Frontal cortex (tissue), 4 donors: ENCODE measurements around the gene EXOSC9. TPM values are rescaled to one million over a fixed set of nuclear protein-coding genes. Genes with fewer than 3 reads are reported as not detected.

Source experiments
- DNase-seq, 2 donors: peaks; one replicate each; pipeline ENCODE4 v3.0.0; 2012; ENCODE audit warnings: low spot score in 2 of 2
- FAIRE-seq: peaks from 2 replicates; lab custom pipeline; 2012; peaks lifted over from hg19 to GRCh38; lab: Jason Lieb, UNC
- total RNA-seq: library from RNA; depleted of rRNA; stranded (reverse); fragments of >200 nt; gene quantifications from one replicate; pipeline ENCODE4 v1.2.3, GENCODE V29; 2014
- donor health status: control.
- donor health status: control.
- donor health status: control.

EXOSC9 gene
- total RNA-seq, 1 donor from 2014 or later: 27.3 TPM

GRCh38 chr4:121822047-121822446 lies 20.9 kb downstream of the EXOSC9 start:
- FAIRE-seq (no peak), DNase-seq (no peak)

GRCh38 chr4:121822796-121823504 lies 21.8 kb downstream of the EXOSC9 start:
- FAIRE-seq: no peak
- no peak for DNase-seq

GRCh38 chr4:121823505-121824170 lies 22.5 kb downstream of the EXOSC9 start, which contains the start of gene CCNA2:
Gene CCNA2 (minus strand): TSS chr4:121823883. CDS start chr4:121823628, 255 bp downstream.
- DNase-seq (peak; percentile 92 to 97), FAIRE-seq (no peak)

GRCh38 chr4:121824171-121824527 lies 23.0 kb downstream of the EXOSC9 start:
- FAIRE-seq (no peak), DNase-seq (no peak)

- FAIRE-seq (no peak), DNase-seq (no peak)
These were observed 23.8 kb downstream of the EXOSC9 start for GRCh38 chr4:121824950-121825349.

- no peak for DNase-seq
- FAIRE-seq: no peak
These were observed 26.7 kb downstream of the EXOSC9 start for GRCh38 chr4:121827853-121828252.

GRCh38 chr4:121829511-121829910 lies 28.4 kb downstream of the EXOSC9 start:
- FAIRE-seq: no peak

GRCh38 chr4:121838136-121838535 lies 37.0 kb downstream of the EXOSC9 start:
- peak; percentile 51 for FAIRE-seq

More at GRCh38 chr4:121829511-121829910, 28.4 kb downstream of the EXOSC9 start:
- DNase-seq: no peak

GRCh38 chr4:121842862-121843261 lies 41.7 kb downstream of the EXOSC9 start:
- FAIRE-seq: no peak
- DNase-seq: no peak

More at GRCh38 chr4:121838136-121838535, 37.0 kb downstream of the EXOSC9 start:
- DNase-seq: no peak

- no peak for DNase-seq
- no peak for FAIRE-seq
These were observed 45.5 kb downstream of the EXOSC9 start for GRCh38 chr4:121846662-121847061.

- no peak for FAIRE-seq
- DNase-seq: no peak
These were observed 50.2 kb downstream of the EXOSC9 start for GRCh38 chr4:121851354-121851753.

GRCh38 chr4:121860121-121860520 lies 59.0 kb downstream of the EXOSC9 start:
- DNase-seq (no peak), FAIRE-seq (no peak)

GRCh38 chr4:121861426-121861825 lies 60.3 kb downstream of the EXOSC9 start:
- DNase-seq: no peak
- FAIRE-seq: no peak

GRCh38 chr4:121863799-121864198 lies 62.7 kb downstream of the EXOSC9 start:
- DNase-seq (no peak), FAIRE-seq (no peak)

Other genes with a start within 250 kb of the EXOSC9 start
- 31.8 TPM for gene ANXA5, start 104.3 kb upstream of the EXOSC9 start, total RNA-seq
- gene SMIM43, start 36.2 kb upstream of the EXOSC9 start, total RNA-seq: 4.5 TPM
- gene CCNA2, start 22.6 kb downstream of the EXOSC9 start, total RNA-seq: 6.9 TPM
- 44.4 TPM for gene BBS7, start 69.2 kb downstream of the EXOSC9 start, total RNA-seq
- gene TRPC3, start 150.7 kb downstream of the EXOSC9 start, total RNA-seq: 9.4 TPM